ENCODE measurements around the gene MSLN. TPM values are rescaled to one million over a fixed set of nuclear protein-coding genes. Genes with fewer than 3 reads are reported as not detected.

Gene MSLN
- total and polyA plus RNA-seq, 7 donors: 0.03 to 0.17 (median 0.09) TPM; not detected in 3

DNA sequence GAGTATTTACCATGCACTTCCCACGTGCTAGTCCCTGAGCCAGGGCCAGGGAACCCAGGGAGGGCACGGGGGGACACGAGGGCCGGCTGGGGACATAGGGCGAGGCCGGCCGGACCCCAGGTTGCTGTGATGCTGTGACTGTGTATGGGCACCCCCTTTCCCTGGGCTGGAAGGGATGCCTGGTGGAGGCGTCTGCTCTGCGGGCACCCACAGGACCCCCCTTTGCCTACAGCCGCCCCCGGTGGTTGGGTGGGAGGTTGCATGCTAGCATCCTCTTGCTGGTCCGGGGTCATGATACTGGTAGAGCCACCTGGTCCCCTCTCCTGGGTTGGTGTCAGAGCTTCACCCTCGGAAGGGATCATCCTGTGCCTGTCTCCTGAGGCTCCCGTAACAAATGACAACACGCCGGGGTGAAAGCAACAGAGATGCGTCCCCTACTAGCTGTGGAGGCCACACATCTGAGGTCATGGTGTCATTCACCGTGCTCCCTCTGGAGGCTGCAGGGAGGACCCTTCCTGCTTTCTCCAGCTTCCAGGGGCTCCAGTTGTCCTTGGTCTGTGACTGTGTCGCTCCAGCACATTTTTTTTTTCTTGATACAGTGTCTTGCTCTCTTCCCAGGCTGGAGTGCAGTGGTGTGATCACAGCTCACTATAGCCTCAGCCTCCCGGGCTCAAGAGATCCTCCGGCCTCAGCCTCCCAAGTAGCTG is 16.6 kb upstream of the MSLN start:
- TF ChIP-seq, protein P1, sequence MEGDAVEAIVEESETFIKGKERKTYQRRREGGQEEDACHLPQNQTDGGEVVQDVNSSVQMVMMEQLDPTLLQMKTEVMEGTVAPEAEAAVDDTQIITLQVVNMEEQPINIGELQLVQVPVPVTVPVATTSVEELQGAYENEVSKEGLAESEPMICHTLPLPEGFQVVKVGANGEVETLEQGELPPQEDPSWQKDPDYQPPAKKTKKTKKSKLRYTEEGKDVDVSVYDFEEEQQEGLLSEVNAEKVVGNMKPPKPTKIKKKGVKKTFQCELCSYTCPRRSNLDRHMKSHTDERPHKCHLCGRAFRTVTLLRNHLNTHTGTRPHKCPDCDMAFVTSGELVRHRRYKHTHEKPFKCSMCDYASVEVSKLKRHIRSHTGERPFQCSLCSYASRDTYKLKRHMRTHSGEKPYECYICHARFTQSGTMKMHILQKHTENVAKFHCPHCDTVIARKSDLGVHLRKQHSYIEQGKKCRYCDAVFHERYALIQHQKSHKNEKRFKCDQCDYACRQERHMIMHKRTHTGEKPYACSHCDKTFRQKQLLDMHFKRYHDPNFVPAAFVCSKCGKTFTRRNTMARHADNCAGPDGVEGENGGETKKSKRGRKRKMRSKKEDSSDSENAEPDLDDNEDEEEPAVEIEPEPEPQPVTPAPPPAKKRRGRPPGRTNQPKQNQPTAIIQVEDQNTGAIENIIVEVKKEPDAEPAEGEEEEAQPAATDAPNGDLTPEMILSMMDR (IDR thresholded peaks at IDR 0.05): no peak
- no peak for DNase-seq
- Histone ChIP-seq H3K4me3 (no peak overlapping the region), H3K9me3 (no peaks in the 10 kb centered on the region), H3K4me1 (peaks cover 12% of the 10 kb centered on the region), H3K27me3 (ENCODE audit: insufficient read depth in 3 of 3, low read length in 2 of 3) (peaks cover 0 to 13% (median 1%) of the 10 kb centered on the region in 3 donors), H3K27ac (no peak overlapping the region), H3K36me3 (ENCODE audit: insufficient read depth in 1 of 2, low read depth in 1 of 2) (no peaks in the 10 kb centered on the region)
- no peak for ATAC-seq
- WGBS, 3 donors: 69 to 76% (median 71%) methylated on average over 21 of the region's 21 CpGs
- intact Hi-C loops (cut with DNase I): no loop called here

DNA sequence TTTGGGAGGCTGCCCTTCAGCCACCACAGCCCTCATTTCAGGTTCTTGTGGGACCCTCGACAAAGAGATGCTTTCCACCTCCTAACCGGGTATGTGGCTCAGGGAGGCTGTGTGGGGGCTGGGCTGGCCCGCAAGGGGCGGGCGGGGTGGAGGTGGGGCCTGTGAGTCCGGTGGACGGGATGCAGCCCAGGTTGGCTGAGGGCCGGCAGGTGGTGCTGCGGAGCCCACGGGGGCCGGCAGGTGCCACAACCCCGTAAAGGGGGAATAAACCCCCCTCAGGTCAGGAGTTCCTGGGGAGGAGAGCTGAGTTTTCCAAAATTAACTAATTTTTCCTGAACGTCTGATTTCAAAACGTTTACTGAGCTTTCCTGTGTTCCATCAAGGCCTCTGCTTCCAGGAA is 14.8 kb upstream of the MSLN start:
- DNase-seq (no peak), ATAC-seq (no peak)
- H3K27ac ChIP-seq: no peak overlapping the region
- peaks cover 0 to 16% (median 1%) of the 10 kb centered on the region in 3 donors for H3K27me3 ChIP-seq (ENCODE audit: insufficient read depth in 3 of 3, low read length in 2 of 3)
- WGBS, 3 donors: 1 to 5% (median 4%) methylated on average over 14 of the region's 14 CpGs
- TF ChIP-seq, protein P1 (IDR thresholded peaks at IDR 0.05): no peak
- H3K36me3 ChIP-seq (ENCODE audit: insufficient read depth in 1 of 2, low read depth in 1 of 2): no peaks in the 10 kb centered on the region
- H3K4me1 ChIP-seq: peaks cover 4% of the 10 kb centered on the region
- H3K4me3 ChIP-seq: no peak overlapping the region
- intact Hi-C loops (cut with DNase I): no loop called here
- H3K9me3 ChIP-seq: no peaks in the 10 kb centered on the region

DNA sequence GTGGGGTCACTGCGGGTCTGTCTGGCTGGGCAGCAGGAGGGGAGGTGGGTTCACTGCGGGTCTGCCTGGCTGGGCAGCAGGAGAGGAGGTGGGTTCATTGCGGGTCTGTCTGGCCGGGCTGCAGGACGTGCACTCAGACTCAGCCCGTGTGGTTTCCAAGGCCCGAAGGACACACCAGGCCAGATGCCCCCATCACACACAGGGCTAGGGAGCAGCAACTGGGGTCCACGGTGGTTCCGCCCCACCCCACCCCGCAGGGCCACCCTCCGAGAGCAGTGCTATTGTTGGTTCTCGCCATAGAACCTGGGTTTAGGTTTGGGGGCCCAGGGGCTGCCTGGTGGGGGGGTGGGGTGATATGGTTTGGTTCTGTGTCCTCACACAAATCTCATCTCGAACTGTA is 13.9 kb upstream of the MSLN start:
- H3K4me1 ChIP-seq: no peaks in the 10 kb centered on the region
- intact Hi-C loops (cut with DNase I): no loop called here
- H3K27me3 ChIP-seq (ENCODE audit: insufficient read depth in 3 of 3, low read length in 2 of 3): peaks cover 0 to 22% (median 2%) of the 10 kb centered on the region in 3 donors
- ATAC-seq (no peak), DNase-seq (no peak)
- TF ChIP-seq, protein P1 (IDR thresholded peaks at IDR 0.05): no peak
- no peak overlapping the region for H3K4me3 ChIP-seq
- no peaks in the 10 kb centered on the region for H3K36me3 ChIP-seq (ENCODE audit: insufficient read depth in 1 of 2, low read depth in 1 of 2)
- WGBS, 3 donors: 67 to 75% (median 68%) methylated on average over 11 to 13 of the region's 13 CpGs
- no peaks in the 10 kb centered on the region for H3K9me3 ChIP-seq
- no peak overlapping the region for H3K27ac ChIP-seq

DNA sequence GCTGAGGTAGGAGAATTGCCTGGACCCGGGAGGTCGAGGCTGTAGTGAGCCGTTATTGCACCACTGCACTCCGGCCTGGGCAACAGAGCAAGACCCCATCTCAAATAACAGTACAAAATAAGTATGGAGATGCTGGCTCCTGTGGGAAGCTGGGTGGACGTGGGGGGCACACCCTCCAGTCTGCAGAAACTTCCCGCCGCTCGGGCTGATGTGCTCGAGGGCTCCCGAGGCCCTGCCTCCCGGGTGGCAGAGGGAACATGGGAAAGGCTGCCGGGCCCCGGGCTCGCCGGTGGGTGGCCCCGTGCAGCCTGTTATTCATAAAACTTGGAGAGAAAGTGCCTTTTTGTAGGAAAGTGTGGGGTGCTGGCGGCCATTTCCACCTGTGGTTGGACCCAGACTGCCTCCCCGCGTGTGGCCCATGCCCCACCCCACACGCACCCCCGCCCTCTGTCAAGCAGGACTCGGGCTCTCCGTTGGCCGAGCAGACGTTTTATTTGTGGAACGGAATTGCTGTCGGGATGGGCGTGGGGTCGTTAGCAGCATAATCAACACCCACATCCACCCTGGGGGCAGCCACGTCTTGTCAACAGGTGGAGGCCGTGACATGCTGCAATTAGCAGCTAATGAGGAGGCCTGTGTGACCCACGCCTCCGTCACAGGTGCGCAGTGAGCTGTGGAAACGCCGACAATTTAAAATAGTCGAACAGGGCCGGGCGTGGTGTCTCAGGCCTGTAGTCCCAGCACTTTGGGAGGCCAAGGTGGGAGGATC is 12.4 kb upstream of the MSLN start:
- Histone ChIP-seq H3K36me3 (ENCODE audit: insufficient read depth in 1 of 2, low read depth in 1 of 2) (no peaks in the 10 kb centered on the region), H3K4me1 (no peaks in the 10 kb centered on the region), H3K9me3 (no peaks in the 10 kb centered on the region), H3K4me3 (no peak overlapping the region), H3K27ac (no peak overlapping the region), H3K27me3 (ENCODE audit: insufficient read depth in 3 of 3, low read length in 2 of 3) (peaks cover 0 to 31% (median 8%) of the 10 kb centered on the region in 3 donors)
- TF ChIP-seq, protein P1 (IDR thresholded peaks at IDR 0.05): no peak
- intact Hi-C loops (cut with DNase I): no loop called here
- DNase-seq (no peak), ATAC-seq (no peak)
- WGBS, 3 donors: 72 to 75% (median 73%) methylated on average over 39 of the region's 39 CpGs
